ENCODE data around the gene SPEM3. TPM values are rescaled to one million over a fixed set of nuclear protein-coding genes. Genes with fewer than 3 reads are reported as not detected.

SPEM3 gene
- total RNA-seq, 2 donors from 2014 or later = not detected

DNA sequence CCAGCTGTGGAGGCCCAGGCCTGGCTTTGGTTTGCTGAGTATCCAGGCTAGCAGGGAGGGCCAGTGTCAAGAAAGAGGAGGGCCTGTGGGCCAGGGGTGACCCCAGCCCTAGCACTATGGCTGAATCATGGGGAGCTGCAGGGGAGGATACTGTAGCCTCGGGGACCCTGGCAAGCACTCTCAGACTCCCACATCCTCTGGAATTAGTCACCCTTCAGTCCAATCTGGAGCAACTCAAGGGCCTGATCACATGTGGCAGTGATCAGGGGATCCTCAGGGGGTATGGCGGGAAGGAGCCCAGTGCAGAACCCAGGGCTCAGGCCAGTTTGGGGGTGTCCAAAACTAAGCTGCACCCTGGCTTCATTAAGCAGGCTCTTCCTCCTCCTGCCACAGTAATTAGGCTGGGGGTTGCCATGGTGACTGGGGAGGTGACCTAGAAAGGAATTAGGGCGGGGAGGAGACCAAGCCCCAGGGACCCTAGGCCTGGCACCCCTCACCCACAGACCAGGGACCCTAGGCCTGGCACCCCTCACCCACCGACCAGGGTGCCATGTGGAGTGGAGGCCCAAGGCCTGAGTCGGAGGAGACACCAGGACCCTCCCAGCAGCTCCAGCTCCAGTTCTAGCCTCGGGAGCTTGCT is 15.2 kb upstream of the SPEM3 start:
- Mint-ChIP-seq H3K36me3 (ENCODE audit: low read depth) (peaks cover 46% of the 10 kb centered on the region), H3K27me3 (ENCODE audit: insufficient read depth) (peaks cover 8% of the 10 kb centered on the region), H3K27ac (no peak overlapping the region), H3K9me3 (no peaks in the 10 kb centered on the region), H3K4me1 (no peaks in the 10 kb centered on the region), H3K4me3 (no peak overlapping the region)
- Histone ChIP-seq H3K27me3 (ENCODE audit: control insufficient read depth, insufficient read depth, low read length, poor library complexity, severe bottlenecking) (no peaks in the 10 kb centered on the region), H3K4me1 (ENCODE audit: control insufficient read depth, insufficient read depth, low read length) (no peaks in the 10 kb centered on the region), H3K9me3 (ENCODE audit: control insufficient read depth, low read length) (no peaks in the 10 kb centered on the region), H3K4me3 (ENCODE audit: low read length) (no peak overlapping the region), H3K9ac (ENCODE audit: extremely low read depth, low read length, poor library complexity, severe bottlenecking) (no peak overlapping the region), H3K27ac (ENCODE audit: low read depth, low read length) (no peak overlapping the region), H3K36me3 (ENCODE audit: control insufficient read depth, insufficient read depth, low read length) (peaks cover 43% of the 10 kb centered on the region)
- no peak for DNase-seq
- TF ChIP-seq, protein P1, sequence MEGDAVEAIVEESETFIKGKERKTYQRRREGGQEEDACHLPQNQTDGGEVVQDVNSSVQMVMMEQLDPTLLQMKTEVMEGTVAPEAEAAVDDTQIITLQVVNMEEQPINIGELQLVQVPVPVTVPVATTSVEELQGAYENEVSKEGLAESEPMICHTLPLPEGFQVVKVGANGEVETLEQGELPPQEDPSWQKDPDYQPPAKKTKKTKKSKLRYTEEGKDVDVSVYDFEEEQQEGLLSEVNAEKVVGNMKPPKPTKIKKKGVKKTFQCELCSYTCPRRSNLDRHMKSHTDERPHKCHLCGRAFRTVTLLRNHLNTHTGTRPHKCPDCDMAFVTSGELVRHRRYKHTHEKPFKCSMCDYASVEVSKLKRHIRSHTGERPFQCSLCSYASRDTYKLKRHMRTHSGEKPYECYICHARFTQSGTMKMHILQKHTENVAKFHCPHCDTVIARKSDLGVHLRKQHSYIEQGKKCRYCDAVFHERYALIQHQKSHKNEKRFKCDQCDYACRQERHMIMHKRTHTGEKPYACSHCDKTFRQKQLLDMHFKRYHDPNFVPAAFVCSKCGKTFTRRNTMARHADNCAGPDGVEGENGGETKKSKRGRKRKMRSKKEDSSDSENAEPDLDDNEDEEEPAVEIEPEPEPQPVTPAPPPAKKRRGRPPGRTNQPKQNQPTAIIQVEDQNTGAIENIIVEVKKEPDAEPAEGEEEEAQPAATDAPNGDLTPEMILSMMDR (conservative IDR thresholded peaks at IDR 0.05) = no peak
- WGBS, 2 experiments (ENCODE audit: insufficient coverage in 1 of 2, insufficient read length in 1 of 2) = 88 to 90% methylated on average over 2 to 6 of the region's 6 CpGs

DNA sequence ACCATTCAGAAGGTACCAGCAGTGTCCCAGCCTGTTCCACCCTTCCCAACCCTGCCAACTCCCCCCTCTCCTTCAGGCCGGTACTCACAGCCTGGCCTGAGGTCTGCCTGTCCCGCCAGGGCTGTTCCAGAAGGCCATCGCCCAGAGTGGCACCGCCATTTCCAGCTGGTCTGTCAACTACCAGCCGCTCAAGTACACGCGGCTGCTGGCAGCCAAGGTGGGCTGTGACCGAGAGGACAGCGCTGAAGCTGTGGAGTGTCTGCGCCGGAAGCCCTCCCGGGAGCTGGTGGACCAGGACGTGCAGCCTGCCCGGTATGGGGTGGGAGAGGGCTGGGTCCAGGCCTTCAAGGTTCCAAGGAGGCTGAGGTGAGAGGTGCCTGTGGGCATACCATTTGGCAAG is 13.8 kb upstream of the SPEM3 start:
- no peak for DNase-seq
- no peaks in the 10 kb centered on the region for H3K4me1 ChIP-seq (ENCODE audit: control insufficient read depth, insufficient read depth, low read length)
- H3K27ac Mint-ChIP-seq = no peak overlapping the region
- TF ChIP-seq, protein P1 (conservative IDR thresholded peaks at IDR 0.05) = no peak
- peaks cover 35% of the 10 kb centered on the region for H3K36me3 Mint-ChIP-seq (ENCODE audit: low read depth)
- no peak overlapping the region for H3K27ac ChIP-seq (ENCODE audit: low read depth, low read length)
- no peaks in the 10 kb centered on the region for H3K27me3 ChIP-seq (ENCODE audit: control insufficient read depth, insufficient read depth, low read length, poor library complexity, severe bottlenecking)
- no peaks in the 10 kb centered on the region for H3K4me1 Mint-ChIP-seq
- H3K36me3 ChIP-seq (ENCODE audit: control insufficient read depth, insufficient read depth, low read length) = peaks cover 31% of the 10 kb centered on the region
- no peak overlapping the region for H3K4me3 ChIP-seq (ENCODE audit: low read length)
- no peaks in the 10 kb centered on the region for H3K9me3 ChIP-seq (ENCODE audit: control insufficient read depth, low read length)
- H3K9ac ChIP-seq (ENCODE audit: extremely low read depth, low read length, poor library complexity, severe bottlenecking) = no peak overlapping the region
- H3K27me3 Mint-ChIP-seq (ENCODE audit: insufficient read depth) = no peaks in the 10 kb centered on the region
- H3K9me3 Mint-ChIP-seq = no peaks in the 10 kb centered on the region
- WGBS, 2 experiments (ENCODE audit: insufficient coverage in 1 of 2, insufficient read length in 1 of 2) = 87 to 88% methylated on average over 10 to 14 of the region's 14 CpGs
- no peak overlapping the region for H3K4me3 Mint-ChIP-seq

DNA sequence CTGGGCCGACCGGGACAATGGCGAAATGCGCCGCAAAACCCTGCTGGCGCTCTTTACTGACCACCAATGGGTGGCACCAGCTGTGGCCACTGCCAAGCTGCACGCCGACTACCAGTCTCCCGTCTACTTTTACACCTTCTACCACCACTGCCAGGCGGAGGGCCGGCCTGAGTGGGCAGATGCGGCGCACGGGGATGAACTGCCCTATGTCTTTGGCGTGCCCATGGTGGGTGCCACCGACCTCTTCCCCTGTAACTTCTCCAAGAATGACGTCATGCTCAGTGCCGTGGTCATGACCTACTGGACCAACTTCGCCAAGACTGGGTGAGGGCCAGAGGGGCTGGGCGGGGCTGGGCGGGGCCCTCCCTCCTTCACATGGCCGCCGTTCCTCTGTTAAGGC is 12.9 kb upstream of the SPEM3 start:
- TF ChIP-seq, protein P1 (conservative IDR thresholded peaks at IDR 0.05) = no peak
- no peaks in the 10 kb centered on the region for H3K27me3 ChIP-seq (ENCODE audit: control insufficient read depth, insufficient read depth, low read length, poor library complexity, severe bottlenecking)
- DNase-seq = no peak
- no peaks in the 10 kb centered on the region for H3K4me1 ChIP-seq (ENCODE audit: control insufficient read depth, insufficient read depth, low read length)
- no peak overlapping the region for H3K27ac ChIP-seq (ENCODE audit: low read depth, low read length)
- H3K36me3 ChIP-seq (ENCODE audit: control insufficient read depth, insufficient read depth, low read length) = peaks cover 21% of the 10 kb centered on the region
- Mint-ChIP-seq H3K4me3 (no peak overlapping the region), H3K36me3 (ENCODE audit: low read depth) (peaks cover 25% of the 10 kb centered on the region), H3K4me1 (no peaks in the 10 kb centered on the region), H3K27me3 (ENCODE audit: insufficient read depth) (no peaks in the 10 kb centered on the region), H3K27ac (no peak overlapping the region), H3K9me3 (no peaks in the 10 kb centered on the region)
- no peak overlapping the region for H3K9ac ChIP-seq (ENCODE audit: extremely low read depth, low read length, poor library complexity, severe bottlenecking)
- H3K4me3 ChIP-seq (ENCODE audit: low read length) = no peak overlapping the region
- no peaks in the 10 kb centered on the region for H3K9me3 ChIP-seq (ENCODE audit: control insufficient read depth, low read length)
- 95% methylated on average over 11 to 23 of the region's 23 CpGs for WGBS, 2 experiments (ENCODE audit: insufficient coverage in 1 of 2, insufficient read length in 1 of 2)

All from endodermal cell (in vitro differentiated cells).